Mesenchymal stem cell (in vitro differentiated cells and primary cell): Measurements from ENCODE around the gene CRELD2.

Experiments
- DNase-seq: peaks from one replicate; pipeline ENCODE4 v3.0.0-alpha.2; 2013
- H2AFZ ChIP-seq: one replicate; pipeline ENCODE4 v1.6.1; 2013; ENCODE audit warnings: low read depth, mild to moderate bottlenecking, control low read depth, inconsistent platforms, low read length, moderate library complexity
- H2AK5ac ChIP-seq: 2 replicates; pipeline ENCODE4 v1.6.1; 2013; ENCODE audit warnings: low read length, moderate library complexity, mild to moderate bottlenecking, inconsistent platforms; ENCODE audit not compliant: severe bottlenecking
- H2BK120ac ChIP-seq: one replicate; pipeline ENCODE4 v1.6.1; 2013; ENCODE audit warnings: low read depth, mild to moderate bottlenecking, inconsistent platforms, low read length, moderate library complexity
- H2BK12ac ChIP-seq, 2 experiments: one replicate each; pipeline ENCODE4 v1.6.1; 2013; ENCODE audit warnings: inconsistent platforms in 2 of 2, low read length in 2 of 2, mild to moderate bottlenecking in 2 of 2, moderate library complexity in 2 of 2, control low read depth in 1 of 2
- H2BK15ac ChIP-seq: one replicate; pipeline ENCODE4 v1.6.1; 2013; ENCODE audit warnings: mild to moderate bottlenecking, low read depth, inconsistent platforms; ENCODE audit not compliant: poor library complexity, severe bottlenecking
- H2BK5ac ChIP-seq: 2 replicates; pipeline ENCODE4 v1.6.1; 2013; ENCODE audit warnings: low read depth, mild to moderate bottlenecking, low read length, control low read depth, inconsistent platforms; ENCODE audit not compliant: poor library complexity, severe bottlenecking
- H3K14ac ChIP-seq, 2 experiments: one replicate each; pipeline ENCODE4 v1.6.1; 2013; ENCODE audit warnings: inconsistent platforms in 2 of 2, low read length in 2 of 2, control low read depth in 1 of 2, mild to moderate bottlenecking in 1 of 2, moderate library complexity in 1 of 2
- H3K18ac ChIP-seq, 2 experiments: one replicate each; pipeline ENCODE4 v1.6.1; 2013; ENCODE audit warnings: inconsistent platforms in 2 of 2, low read length in 2 of 2, control low read depth in 1 of 2, low read depth in 1 of 2, mild to moderate bottlenecking in 1 of 2
- H3K23ac ChIP-seq, 2 experiments: one replicate each; pipeline ENCODE4 v1.6.1; 2013; ENCODE audit warnings: inconsistent platforms in 2 of 2, low read length in 2 of 2, mild to moderate bottlenecking in 2 of 2, moderate library complexity in 2 of 2, control low read depth in 1 of 2
- H3K27ac ChIP-seq: 2 replicates; pipeline ENCODE4 v1.5.1; 2013; ENCODE audit warnings: mild to moderate bottlenecking, moderate library complexity, low read length, control low read depth, inconsistent platforms; ENCODE audit not compliant: poor library complexity, severe bottlenecking
- H3K27me3 ChIP-seq, 2 experiments: 2 replicates each; pipeline versions ENCODE4 v1.6.1 to v1.7.0; 2013; ENCODE audit warnings: low read length in 2 of 2, mild to moderate bottlenecking in 2 of 2, moderate library complexity in 2 of 2, control low read depth in 1 of 2, inconsistent platforms in 1 of 2; ENCODE audit not compliant: control insufficient read depth in 1 of 2, insufficient read depth in 1 of 2
- H3K36me3 ChIP-seq, 2 experiments: 2 replicates each; pipeline versions ENCODE4 v1.6.1 to v1.7.0; 2013; ENCODE audit warnings: low read length in 2 of 2, control low read depth in 1 of 2, inconsistent platforms in 1 of 2, low read depth in 1 of 2, mild to moderate bottlenecking in 1 of 2; ENCODE audit not compliant: insufficient read depth in 2 of 2, control insufficient read depth in 1 of 2
- H3K4ac ChIP-seq, 2 experiments: one replicate each; pipeline ENCODE4 v1.6.1; 2013; ENCODE audit warnings: inconsistent platforms in 2 of 2, low read length in 2 of 2, mild to moderate bottlenecking in 2 of 2, moderate library complexity in 2 of 2, control low read depth in 1 of 2, low read depth in 1 of 2
- H3K4me1 ChIP-seq: 2 replicates; pipeline ENCODE4 v1.6.1; 2013; ENCODE audit warnings: low read depth, low read length, control low read depth; ENCODE audit not compliant: control insufficient read depth, insufficient read depth
- H3K4me2 ChIP-seq: 2 replicates; pipeline ENCODE4 v1.6.1; 2013; ENCODE audit warnings: low read length, mild to moderate bottlenecking, inconsistent platforms; ENCODE audit not compliant: poor library complexity, severe bottlenecking
- H3K4me3 ChIP-seq, 2 experiments: 2 replicates each; pipeline versions ENCODE4 v1.5.1 to v1.7.0; 2013; ENCODE audit warnings: low read length in 2 of 2, mild to moderate bottlenecking in 2 of 2, control low read depth in 1 of 2, low read depth in 1 of 2; ENCODE audit not compliant: insufficient read depth in 1 of 2
- H3K79me1 ChIP-seq: replicated peaks from 2 replicates; pipeline ENCODE4 v1.6.1; 2013; ENCODE audit warnings: mild to moderate bottlenecking, control low read depth, low read length, inconsistent platforms; ENCODE audit not compliant: poor library complexity, severe bottlenecking
- H3K9ac ChIP-seq: 2 replicates; pipeline ENCODE4 v1.7.0; 2013; ENCODE audit warnings: mild to moderate bottlenecking, low read length, moderate library complexity
- H3K9me3 ChIP-seq: 2 replicates; pipeline ENCODE4 v1.7.0; 2013; ENCODE audit warnings: mild to moderate bottlenecking, low read length; ENCODE audit not compliant: control insufficient read depth
- H4K8ac ChIP-seq: one replicate; pipeline ENCODE4 v1.6.1; 2013; ENCODE audit warnings: inconsistent platforms, mild to moderate bottlenecking, low read length, moderate library complexity
- H4K91ac ChIP-seq: one replicate; pipeline ENCODE4 v1.6.1; 2013; ENCODE audit warnings: mild to moderate bottlenecking, low read length, inconsistent platforms
- WGBS: methylation state at CpG from one replicate; pipeline ENCODE4 v1.1.7; 2013; ENCODE audit warnings: mixed read lengths; 5-methylcytosine and 5-hydroxymethylcytosine counted together

Gene CRELD2

DNA sequence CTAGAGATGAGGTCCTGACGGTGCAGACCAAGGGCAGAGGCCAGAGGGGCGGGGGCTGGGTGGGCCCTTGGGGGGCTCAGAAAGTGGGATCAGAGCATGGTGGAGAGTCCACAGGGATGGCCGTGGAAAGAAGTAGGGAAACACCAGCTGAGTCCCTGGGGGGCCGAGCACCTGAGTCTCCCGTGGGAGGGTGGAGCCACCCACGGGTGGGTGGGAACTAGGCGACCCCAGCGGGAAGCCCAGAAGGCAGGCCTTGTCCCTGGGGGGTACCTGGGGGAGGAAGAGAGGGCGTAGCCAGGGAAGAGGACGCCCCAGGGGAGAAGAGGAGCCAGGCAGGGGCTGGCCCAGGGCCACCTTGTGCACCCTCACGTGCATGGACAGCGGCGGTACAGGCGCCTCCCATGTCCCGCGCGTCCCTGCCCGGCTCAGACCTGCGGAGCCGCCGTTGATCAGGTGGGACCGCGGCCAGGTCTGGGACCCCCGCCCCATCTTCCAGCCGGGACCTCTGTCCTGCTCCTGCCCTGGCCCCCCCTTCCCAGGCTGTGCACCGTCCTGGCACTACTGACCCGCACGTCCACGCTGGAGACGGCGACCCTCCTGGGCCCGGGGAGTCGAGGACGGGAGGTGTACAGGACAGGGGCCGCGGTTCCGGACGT, 10.2 kb downstream of the CRELD2 start:
- WGBS: 80% methylated on average over 36 of the region's 38 CpGs

DNA sequence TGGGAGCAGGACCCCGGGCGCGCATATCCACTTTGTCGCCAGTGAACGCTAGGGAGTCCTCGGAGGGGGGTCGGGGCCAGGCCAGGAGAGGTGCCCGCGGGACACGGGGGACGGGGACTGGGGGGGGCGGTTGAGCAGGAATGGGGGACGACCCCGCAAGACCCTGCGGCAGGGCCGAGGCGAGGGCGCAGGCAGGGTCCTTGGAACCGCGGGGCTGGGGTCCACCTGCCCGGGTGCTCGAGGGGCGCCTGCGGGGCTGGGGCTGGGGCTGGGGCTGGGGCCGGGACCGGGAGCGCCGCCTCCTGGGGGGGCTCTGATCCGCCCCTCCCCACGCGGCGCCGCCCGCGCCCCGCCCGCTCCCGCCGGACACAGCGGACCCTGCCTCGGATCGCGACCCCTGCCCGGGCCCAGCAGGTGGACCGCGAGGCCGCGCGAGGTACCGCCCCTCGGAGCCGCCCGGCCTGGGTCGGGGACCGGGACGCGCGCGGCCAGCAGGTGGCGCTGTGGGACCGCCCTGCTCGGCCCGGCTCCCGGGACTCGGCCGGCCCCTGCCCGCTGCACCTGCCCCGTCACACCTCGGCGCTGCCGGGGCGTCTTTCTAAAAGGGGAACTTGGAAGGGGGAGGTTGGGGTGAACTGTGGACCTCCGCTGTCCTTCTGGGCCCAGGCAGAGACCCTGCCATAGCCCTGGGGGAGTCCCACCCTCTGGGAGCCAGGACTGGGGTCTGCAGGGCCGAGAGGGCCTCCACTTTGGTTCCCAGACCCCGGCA, 11.0 kb downstream of the CRELD2 start:
- H3K14ac ChIP-seq: no peak overlapping the region
- no peak overlapping the region for H3K4ac ChIP-seq
- peaks cover 11 to 21% of the 10 kb centered on the region in 2 experiments for H3K36me3 ChIP-seq
- no peak overlapping the region for H2BK15ac ChIP-seq
- peaks cover 4 to 5% of the 10 kb centered on the region in 2 experiments for H3K27me3 ChIP-seq
- H3K4me1 ChIP-seq: peaks cover 20% of the 10 kb centered on the region
- no peak for DNase-seq
- H3K4me3 ChIP-seq: no peak overlapping the region
- H2AFZ ChIP-seq: no peak overlapping the region
- H2BK12ac ChIP-seq: no peak overlapping the region
- H3K4me2 ChIP-seq: peak overlapping the region; percentile 51
- H2AK5ac ChIP-seq: no peak overlapping the region
- H2BK120ac ChIP-seq: no peak overlapping the region
- H4K8ac ChIP-seq: no peak overlapping the region
- 9% methylated on average over 43 of the region's 75 CpGs for WGBS
- H3K9ac ChIP-seq: no peak overlapping the region
- no peak overlapping the region for H2BK5ac ChIP-seq
- H3K9me3 ChIP-seq: no peaks in the 10 kb centered on the region
- H3K79me1 ChIP-seq: no peaks in the 10 kb centered on the region
- H4K91ac ChIP-seq: no peak overlapping the region
- H3K18ac ChIP-seq: no peak overlapping the region
- H3K27ac ChIP-seq: no peak overlapping the region
- H3K23ac ChIP-seq: no peak overlapping the region

More for the DNA sequence above, 10.2 kb downstream of the CRELD2 start:
- H2BK15ac ChIP-seq: no peak overlapping the region
- peaks cover 4 to 5% of the 10 kb centered on the region in 2 experiments for H3K27me3 ChIP-seq
- H2BK12ac ChIP-seq: no peak overlapping the region
- H2BK5ac ChIP-seq: no peak overlapping the region
- peaks cover 18 to 23% of the 10 kb centered on the region in 2 experiments for H3K36me3 ChIP-seq
- no peak for DNase-seq
- no peak overlapping the region for H3K4ac ChIP-seq
- no peaks in the 10 kb centered on the region for H3K9me3 ChIP-seq
- H3K79me1 ChIP-seq: no peaks in the 10 kb centered on the region
- H3K9ac ChIP-seq: no peak overlapping the region
- H4K8ac ChIP-seq: no peak overlapping the region
- H4K91ac ChIP-seq: no peak overlapping the region
- no peak overlapping the region for H3K23ac ChIP-seq
- no peak overlapping the region for H3K27ac ChIP-seq
- no peak overlapping the region for H2AFZ ChIP-seq
- H3K4me1 ChIP-seq: peaks cover 15% of the 10 kb centered on the region
- no peak overlapping the region for H2BK120ac ChIP-seq
- H2AK5ac ChIP-seq: no peak overlapping the region
- no peak overlapping the region for H3K14ac ChIP-seq
- H3K4me3 ChIP-seq: no peak overlapping the region
- no peak overlapping the region for H3K4me2 ChIP-seq
- no peak overlapping the region for H3K18ac ChIP-seq

DNA sequence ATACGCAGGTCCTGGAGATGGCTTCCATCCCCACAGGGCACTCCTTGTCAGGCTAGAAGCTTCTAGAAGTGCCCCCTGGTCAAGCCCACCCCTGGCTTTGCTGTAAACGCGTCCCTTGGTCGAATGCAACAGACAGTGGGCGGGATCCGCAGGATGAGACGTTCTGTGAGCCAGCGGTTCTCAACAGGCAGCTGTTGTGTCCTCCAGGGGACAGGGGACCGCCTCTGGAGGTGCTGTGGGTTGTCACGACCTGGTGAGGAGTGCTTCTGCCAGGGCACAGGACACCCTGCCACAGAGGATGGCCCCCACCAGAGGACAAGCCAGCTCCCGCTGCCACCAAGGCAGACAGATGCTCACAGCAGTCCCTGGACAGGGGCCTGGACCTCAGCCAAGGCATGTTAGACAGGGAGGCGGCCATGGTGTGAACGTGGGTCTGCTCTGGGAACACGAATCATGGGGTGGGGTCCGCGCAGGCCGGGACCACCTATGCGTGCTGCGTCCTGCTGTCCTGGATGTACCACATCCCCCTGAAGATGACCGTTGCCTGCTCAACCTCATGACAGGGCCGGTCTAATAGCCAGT, 11.7 kb downstream of the CRELD2 start:
- Histone ChIP-seq H3K14ac (no peak overlapping the region), H3K9me3 (no peaks in the 10 kb centered on the region), H3K4me3 (no peak overlapping the region), H3K4ac (no peak overlapping the region), H2AK5ac (peak overlapping the region; percentile 17), H3K27ac (no peak overlapping the region), H3K36me3 (peaks cover 10 to 18% of the 10 kb centered on the region in 2 experiments), H2AFZ (no peak overlapping the region), H4K91ac (peak overlapping the region; percentile 29), H3K27me3 (peaks cover 4 to 5% of the 10 kb centered on the region in 2 experiments), H3K18ac (no peak overlapping the region), H3K4me2 (no peak overlapping the region), H4K8ac (no peak overlapping the region), H2BK12ac (peak overlapping the region in 1 of 2 experiments; percentile 4), H2BK15ac (no peak overlapping the region), H3K79me1 (no peaks in the 10 kb centered on the region), H3K23ac (no peak overlapping the region), H3K9ac (no peak overlapping the region), H2BK120ac (no peak overlapping the region), H3K4me1 (peaks cover 26% of the 10 kb centered on the region), H2BK5ac (no peak overlapping the region)
- DNase-seq: no peak
- WGBS: 78% methylated on average over 21 of the region's 21 CpGs
